TTC549 (cell line): ENCODE results near the gene RCBTB2.

Source experiments
- FAIRE-seq: peaks from 2 replicates; lab custom pipeline; 2012; peaks lifted over from hg19 to GRCh38; lab: Jason Lieb, UNC

Gene RCBTB2

GRCh38 chr13:48448285-48448958 is 84.5 kb downstream of the RCBTB2 start:
- no peak for FAIRE-seq

GRCh38 chr13:48446464-48446863 is 86.4 kb downstream of the RCBTB2 start:
- FAIRE-seq = no peak

GRCh38 chr13:48443442-48444208 is 89.3 kb downstream of the RCBTB2 start:
- no peak for FAIRE-seq
